RWPE2 (cell line): Measurements from ENCODE around the gene EMC8.

Experiments
- ATAC-seq: fragments of 200-7000 bp; cut with Tn5 transposase; 3 replicates; pipeline ENCODE4 v1.9.1; 2021; ENCODE audit warnings: low read depth
- DNase-seq: peaks from one replicate; pipeline ENCODE4 v3.0.0-alpha.2; 2020; ENCODE audit warnings: low spot score
- H3K27ac ChIP-seq: fragments of 450-650 bp; 2 replicates; pipeline ENCODE4 v1.5.1; 2017; ENCODE audit warnings: mild to moderate bottlenecking; ENCODE audit not compliant: poor library complexity, severe bottlenecking
- H3K27me3 ChIP-seq: fragments of 250-450 bp; sonication (Bioruptor Pico); 2 replicates; pipeline ENCODE4 v1.5.1; 2021; ENCODE audit warnings: mild to moderate bottlenecking, moderate library complexity; ENCODE audit not compliant: insufficient read depth, poor library complexity, severe bottlenecking
- H3K36me3 ChIP-seq: fragments of 250-450 bp; sonication (Bioruptor Pico); 2 replicates; pipeline ENCODE4 v1.5.1; 2020; ENCODE audit warnings: low read depth, mild to moderate bottlenecking, moderate library complexity
- H3K4me1 ChIP-seq: fragments of 250-450 bp; sonication (Bioruptor Pico); 2 replicates; pipeline ENCODE4 v1.5.1; 2021; ENCODE audit warnings: mild to moderate bottlenecking, moderate library complexity; ENCODE audit not compliant: insufficient read depth, poor library complexity, severe bottlenecking
- H3K4me3 ChIP-seq: fragments of 250-450 bp; sonication (Bioruptor Pico); 2 replicates; pipeline ENCODE4 v1.5.1; 2021; ENCODE audit warnings: mild to moderate bottlenecking, moderate library complexity; ENCODE audit not compliant: severe bottlenecking
- H3K9me3 ChIP-seq: fragments of 250-450 bp; sonication (Bioruptor Pico); 2 replicates; pipeline ENCODE4 v1.5.1; 2021; ENCODE audit warnings: mild to moderate bottlenecking, moderate library complexity; ENCODE audit not compliant: severe bottlenecking
- TF ChIP-seq, protein P1 (sequence below): fragments of 450-650 bp; IDR thresholded peaks from one replicate; pipeline ENCODE4 v1.5.1; 2017; ENCODE audit warnings: mild to moderate bottlenecking, moderate library complexity; ENCODE audit not compliant: poor library complexity, severe bottlenecking

The EMC8 gene

DNA sequence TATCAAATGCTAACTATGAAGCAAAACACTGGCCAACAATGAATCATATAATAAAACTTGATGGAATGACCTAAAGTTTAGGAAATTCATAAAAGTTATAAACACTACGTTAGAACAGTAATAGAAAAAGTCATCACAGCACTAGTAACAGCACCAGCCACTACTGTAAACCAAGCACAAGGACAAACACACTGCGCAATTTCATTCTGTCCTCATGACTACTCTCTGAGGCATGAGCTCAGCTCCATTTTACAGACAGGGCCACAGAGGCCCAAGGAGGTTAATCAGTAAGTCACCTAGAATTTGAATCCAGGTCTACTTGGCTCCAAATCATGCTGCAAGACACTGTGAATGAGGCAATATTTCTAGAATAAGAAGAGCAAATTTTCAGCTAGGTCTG lies 13.4 kb downstream of the EMC8 start:
- Histone ChIP-seq H3K4me3 (no peak overlapping the region), H3K36me3 (peaks cover 63% of the 10 kb centered on the region), H3K4me1 (no peaks in the 10 kb centered on the region), H3K27ac (no peak overlapping the region), H3K9me3 (no peaks in the 10 kb centered on the region), H3K27me3 (no peaks in the 10 kb centered on the region)
- TF ChIP-seq, protein P1, sequence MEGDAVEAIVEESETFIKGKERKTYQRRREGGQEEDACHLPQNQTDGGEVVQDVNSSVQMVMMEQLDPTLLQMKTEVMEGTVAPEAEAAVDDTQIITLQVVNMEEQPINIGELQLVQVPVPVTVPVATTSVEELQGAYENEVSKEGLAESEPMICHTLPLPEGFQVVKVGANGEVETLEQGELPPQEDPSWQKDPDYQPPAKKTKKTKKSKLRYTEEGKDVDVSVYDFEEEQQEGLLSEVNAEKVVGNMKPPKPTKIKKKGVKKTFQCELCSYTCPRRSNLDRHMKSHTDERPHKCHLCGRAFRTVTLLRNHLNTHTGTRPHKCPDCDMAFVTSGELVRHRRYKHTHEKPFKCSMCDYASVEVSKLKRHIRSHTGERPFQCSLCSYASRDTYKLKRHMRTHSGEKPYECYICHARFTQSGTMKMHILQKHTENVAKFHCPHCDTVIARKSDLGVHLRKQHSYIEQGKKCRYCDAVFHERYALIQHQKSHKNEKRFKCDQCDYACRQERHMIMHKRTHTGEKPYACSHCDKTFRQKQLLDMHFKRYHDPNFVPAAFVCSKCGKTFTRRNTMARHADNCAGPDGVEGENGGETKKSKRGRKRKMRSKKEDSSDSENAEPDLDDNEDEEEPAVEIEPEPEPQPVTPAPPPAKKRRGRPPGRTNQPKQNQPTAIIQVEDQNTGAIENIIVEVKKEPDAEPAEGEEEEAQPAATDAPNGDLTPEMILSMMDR = no peak
- ATAC-seq (no peak), DNase-seq (no peak)

DNA sequence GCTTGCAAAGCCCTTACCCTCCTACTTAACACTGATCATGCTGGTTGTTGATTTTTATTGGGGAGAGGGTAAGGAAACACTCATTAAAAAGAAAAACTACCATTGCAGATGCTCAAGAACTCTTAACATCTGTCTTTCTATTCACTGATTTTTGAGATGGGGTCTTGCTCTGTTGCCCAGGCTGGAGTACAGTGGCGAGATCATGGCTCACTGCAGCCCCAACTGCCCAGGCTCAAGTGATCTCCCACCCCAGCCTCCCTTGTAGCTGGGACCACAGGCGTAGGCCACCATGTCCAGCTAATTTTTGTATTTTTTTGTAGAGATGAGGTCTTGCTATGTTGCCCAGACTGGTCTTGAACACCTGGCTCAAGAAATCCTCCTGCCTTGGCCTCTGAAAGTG lies 14.5 kb downstream of the EMC8 start:
- TF ChIP-seq, protein P1 = no peak
- no peaks in the 10 kb centered on the region for H3K27me3 ChIP-seq
- ATAC-seq (no peak), DNase-seq (no peak)
- H3K4me1 ChIP-seq = no peaks in the 10 kb centered on the region
- H3K4me3 ChIP-seq = no peak overlapping the region
- no peaks in the 10 kb centered on the region for H3K9me3 ChIP-seq
- no peak overlapping the region for H3K27ac ChIP-seq
- H3K36me3 ChIP-seq = peaks cover 71% of the 10 kb centered on the region

DNA sequence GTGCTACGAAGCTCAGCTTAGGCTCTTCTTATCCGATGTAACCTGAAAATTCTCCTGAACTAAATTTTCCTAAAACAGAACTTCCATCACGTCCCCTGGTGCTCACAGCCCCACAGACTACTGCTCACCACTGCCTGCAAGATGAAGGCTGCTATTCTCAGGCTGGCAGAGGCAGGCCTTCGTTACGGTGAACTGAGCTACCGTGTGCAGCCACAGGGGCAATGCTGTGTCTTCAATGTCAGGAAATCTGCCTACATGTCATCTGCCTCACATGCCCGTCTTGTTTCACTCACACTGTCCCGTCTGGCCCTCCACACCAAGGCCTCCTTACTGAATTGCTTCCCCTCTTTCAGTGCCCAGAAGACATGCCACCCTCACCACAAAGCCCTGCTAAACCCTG lies 15.9 kb downstream of the EMC8 start:
- DNase-seq (no peak), ATAC-seq (no peak)
- H3K9me3 ChIP-seq = no peaks in the 10 kb centered on the region
- no peak overlapping the region for H3K4me3 ChIP-seq
- TF ChIP-seq, protein P1 = no peak
- peaks cover under 1% of the 10 kb centered on the region for H3K4me1 ChIP-seq
- H3K36me3 ChIP-seq = peaks cover 74% of the 10 kb centered on the region
- no peaks in the 10 kb centered on the region for H3K27me3 ChIP-seq
- H3K27ac ChIP-seq = no peak overlapping the region

DNA sequence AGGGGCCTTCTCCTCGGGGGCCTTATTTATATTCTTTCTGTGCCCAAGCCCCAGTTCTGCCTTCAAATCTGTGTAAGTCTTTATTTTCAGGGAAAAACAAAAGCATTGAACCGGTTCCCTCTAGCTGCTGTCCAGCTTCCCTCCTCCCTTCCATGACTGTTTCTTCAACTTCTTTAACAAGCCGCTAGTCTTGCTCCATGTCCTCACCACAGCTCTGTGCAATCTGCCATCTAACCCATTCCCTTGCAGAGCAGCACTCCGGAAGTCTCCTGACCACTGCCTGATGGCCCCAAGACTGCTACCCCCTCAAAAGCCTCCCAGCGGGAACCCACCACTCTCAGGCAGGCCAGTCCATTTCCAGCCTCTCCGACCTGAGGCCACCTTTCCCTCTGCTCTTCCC lies 16.9 kb downstream of the EMC8 start:
- TF ChIP-seq, protein P1 = no peak
- Histone ChIP-seq H3K4me1 (peaks cover 10% of the 10 kb centered on the region), H3K9me3 (no peaks in the 10 kb centered on the region), H3K27ac (no peak overlapping the region), H3K27me3 (no peaks in the 10 kb centered on the region), H3K36me3 (peaks cover 70% of the 10 kb centered on the region), H3K4me3 (no peak overlapping the region)
- no peak for ATAC-seq
- DNase-seq = no peak

DNA sequence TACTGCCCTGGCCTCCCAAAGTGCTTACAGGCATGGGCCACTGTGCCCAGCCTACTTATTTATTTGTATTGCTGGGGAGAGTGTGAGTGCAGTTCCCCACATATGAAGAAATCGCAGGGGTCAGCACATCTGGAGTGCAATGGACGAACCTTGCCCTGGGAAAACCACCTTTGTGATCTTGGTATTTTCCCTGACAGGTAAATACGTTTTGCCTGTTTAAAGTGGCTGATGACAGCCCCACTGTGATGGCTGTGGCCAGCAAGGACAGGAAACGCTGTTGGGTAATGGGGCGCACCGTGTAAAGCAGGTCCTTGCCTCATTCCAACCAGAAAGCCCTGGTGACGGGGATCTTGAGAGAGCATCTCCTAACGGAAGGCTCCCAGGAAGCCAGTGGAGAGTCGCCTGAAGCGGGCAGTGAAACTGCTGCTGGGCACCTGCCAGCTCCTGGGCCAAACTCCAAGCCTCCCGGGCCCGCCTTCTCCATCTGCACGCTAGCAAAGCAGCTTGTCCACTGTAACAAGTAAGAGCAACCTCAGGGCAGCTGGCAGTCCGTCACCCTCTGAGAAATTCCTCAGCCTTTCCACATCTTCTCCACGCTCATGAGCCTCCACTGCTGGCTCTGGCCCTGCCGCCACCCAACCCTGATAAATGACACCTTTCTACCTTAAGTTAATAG lies 17.5 kb downstream of the EMC8 start:
- H3K4me3 ChIP-seq = no peak overlapping the region
- ATAC-seq (no peak), DNase-seq (no peak)
- peaks cover 16% of the 10 kb centered on the region for H3K4me1 ChIP-seq
- H3K27me3 ChIP-seq = no peaks in the 10 kb centered on the region
- no peak overlapping the region for H3K27ac ChIP-seq
- H3K9me3 ChIP-seq = no peaks in the 10 kb centered on the region
- H3K36me3 ChIP-seq = peaks cover 72% of the 10 kb centered on the region
- TF ChIP-seq, protein P1 = no peak
